Memory B cell (primary cell): ENCODE data around the gene MRPL43.

Experiments
- ATAC-seq: fragments of 150-1000 bp; cut with Tn5 transposase; 2 replicates; pipeline ENCODE4 v1.10.0; 2021; ENCODE audit warnings: low read depth, mild to moderate bottlenecking, moderate library complexity
- DNase-seq, 2 donors: peaks; one replicate each; pipeline ENCODE4 v3.0.0; 2022; ENCODE audit warnings: low spot score in 2 of 2
- H3K27ac Mint-ChIP-seq: one replicate; pipeline ENCODE4 v1.8.0; 2022; ENCODE audit warnings: mild to moderate bottlenecking, moderate library complexity, mixed read lengths
- H3K27me3 Mint-ChIP-seq: one replicate; pipeline ENCODE4 v1.8.0; 2022; ENCODE audit warnings: mixed read lengths
- H3K36me3 Mint-ChIP-seq: one replicate; pipeline ENCODE4 v1.8.0; 2022; ENCODE audit warnings: mild to moderate bottlenecking, mixed read lengths
- H3K4me1 Mint-ChIP-seq: one replicate; pipeline ENCODE4 v1.8.0; 2022; ENCODE audit warnings: mixed read lengths
- H3K4me3 Mint-ChIP-seq: one replicate; pipeline ENCODE4 v1.8.0; 2022; ENCODE audit warnings: mild to moderate bottlenecking, moderate library complexity, mixed read lengths
- H3K9me3 Mint-ChIP-seq: one replicate; pipeline ENCODE4 v1.8.0; 2022; ENCODE audit warnings: mixed read lengths

Gene MRPL43

GRCh38 chr10:100965820-100966219, 21.5 kb downstream of the MRPL43 start:
- Mint-ChIP-seq H3K27me3 (no peaks in the 10 kb centered on the region), H3K4me3 (no peak overlapping the region), H3K36me3 (peaks cover 10% of the 10 kb centered on the region), H3K9me3 (no peaks in the 10 kb centered on the region), H3K27ac (no peak overlapping the region), H3K4me1 (peaks cover 21% of the 10 kb centered on the region)
- DNase-seq: no peak
- no peak for ATAC-seq

- no peak for DNase-seq
- peaks cover 8% of the 10 kb centered on the region for H3K4me1 Mint-ChIP-seq
- ATAC-seq: no peak
- H3K27ac Mint-ChIP-seq: no peak overlapping the region
- no peak overlapping the region for H3K4me3 Mint-ChIP-seq
- peaks cover 22% of the 10 kb centered on the region for H3K36me3 Mint-ChIP-seq
- no peaks in the 10 kb centered on the region for H3K9me3 Mint-ChIP-seq
- no peaks in the 10 kb centered on the region for H3K27me3 Mint-ChIP-seq
These were observed 23.5 kb downstream of the MRPL43 start for GRCh38 chr10:100963826-100964225.

- Mint-ChIP-seq H3K4me1 (peaks cover 2% of the 10 kb centered on the region), H3K4me3 (no peak overlapping the region), H3K27me3 (no peaks in the 10 kb centered on the region), H3K27ac (no peak overlapping the region), H3K9me3 (no peaks in the 10 kb centered on the region), H3K36me3 (peaks cover 26% of the 10 kb centered on the region)
- DNase-seq (no peak), ATAC-seq (no peak)
These were observed 24.8 kb downstream of the MRPL43 start for GRCh38 chr10:100962351-100963080.

DNA sequence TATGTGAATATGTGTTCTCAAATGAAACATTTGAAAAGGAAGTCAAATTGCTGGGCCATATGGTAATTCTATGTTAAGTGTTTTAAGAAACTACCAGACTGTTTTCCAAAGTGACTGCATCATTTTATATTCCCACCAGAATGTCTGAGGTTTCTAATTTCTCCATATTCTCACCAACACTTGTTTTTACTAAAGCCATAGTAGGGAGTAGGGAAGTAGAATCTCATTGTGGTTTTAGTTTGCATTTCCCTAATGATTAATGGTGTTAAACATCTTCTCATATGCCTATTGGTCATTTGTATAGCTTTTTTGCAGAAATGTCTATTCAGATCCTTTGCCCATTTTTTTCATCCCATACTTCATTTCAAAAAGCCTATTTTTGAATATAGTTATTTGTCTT, 27.0 kb downstream of the MRPL43 start:
- Mint-ChIP-seq H3K36me3 (peaks cover 21% of the 10 kb centered on the region), H3K4me1 (no peaks in the 10 kb centered on the region), H3K27me3 (no peaks in the 10 kb centered on the region), H3K27ac (no peak overlapping the region), H3K9me3 (no peaks in the 10 kb centered on the region), H3K4me3 (no peak overlapping the region)
- no peak for ATAC-seq
- no peak for DNase-seq

DNA sequence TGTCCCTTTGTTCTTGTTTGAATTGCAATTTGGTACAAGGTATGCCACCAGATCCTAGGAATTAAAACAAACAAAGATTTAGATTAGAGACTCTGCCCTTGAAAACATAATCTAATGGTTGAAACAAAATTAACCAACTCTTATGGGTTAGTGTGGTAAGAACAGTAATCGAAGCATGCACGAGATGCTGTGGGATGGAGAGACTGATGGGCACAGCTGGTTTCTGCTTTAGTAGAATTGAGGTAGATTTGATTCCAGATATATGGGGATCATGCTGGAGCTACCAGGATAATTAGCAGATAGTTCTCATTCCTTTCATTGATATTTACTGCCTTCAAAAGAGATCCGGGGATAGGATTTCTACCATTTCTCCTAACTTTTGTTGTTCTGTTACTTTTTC, 38.4 kb downstream of the MRPL43 start:
- no peak for ATAC-seq
- Mint-ChIP-seq H3K36me3 (peaks cover 11% of the 10 kb centered on the region), H3K4me1 (no peaks in the 10 kb centered on the region), H3K27ac (no peak overlapping the region), H3K27me3 (no peaks in the 10 kb centered on the region), H3K4me3 (no peak overlapping the region), H3K9me3 (no peaks in the 10 kb centered on the region)
- DNase-seq: no peak

GRCh38 chr10:100945754-100946153, 41.5 kb downstream of the MRPL43 start:
- no peak for DNase-seq
- ATAC-seq: no peak
- H3K4me3 Mint-ChIP-seq: no peak overlapping the region
- H3K36me3 Mint-ChIP-seq: peaks cover 24% of the 10 kb centered on the region
- H3K27ac Mint-ChIP-seq: no peak overlapping the region
- no peaks in the 10 kb centered on the region for H3K27me3 Mint-ChIP-seq
- H3K4me1 Mint-ChIP-seq: no peaks in the 10 kb centered on the region
- H3K9me3 Mint-ChIP-seq: no peaks in the 10 kb centered on the region

GRCh38 chr10:100943508-100943907, 43.8 kb downstream of the MRPL43 start:
- H3K27ac Mint-ChIP-seq: no peak overlapping the region
- H3K4me1 Mint-ChIP-seq: no peaks in the 10 kb centered on the region
- peaks cover 24% of the 10 kb centered on the region for H3K36me3 Mint-ChIP-seq
- no peaks in the 10 kb centered on the region for H3K9me3 Mint-ChIP-seq
- H3K27me3 Mint-ChIP-seq: no peaks in the 10 kb centered on the region
- no peak for ATAC-seq
- no peak for DNase-seq
- no peak overlapping the region for H3K4me3 Mint-ChIP-seq

DNA sequence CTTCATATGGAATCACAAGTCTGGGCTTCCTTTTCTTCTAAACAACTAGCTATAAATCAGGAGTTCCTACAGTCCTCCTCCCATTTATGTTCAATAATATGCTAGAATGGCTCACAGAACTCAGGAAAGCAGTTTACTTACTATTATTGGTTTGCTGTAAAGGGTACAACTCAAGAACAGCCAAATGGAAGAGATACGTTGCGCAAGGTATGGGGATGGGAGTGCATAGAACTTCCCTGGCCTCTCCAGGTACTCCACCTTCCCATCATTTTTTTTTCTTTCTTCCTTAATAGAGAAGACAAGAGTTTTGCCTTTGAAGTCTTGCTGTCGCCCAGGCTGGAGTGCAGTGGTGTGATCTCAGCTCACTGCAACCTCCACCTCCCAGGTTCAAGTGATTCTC, 45.1 kb downstream of the MRPL43 start:
- H3K27ac Mint-ChIP-seq: no peak overlapping the region
- no peak overlapping the region for H3K4me3 Mint-ChIP-seq
- DNase-seq (no peak), ATAC-seq (no peak)
- H3K27me3 Mint-ChIP-seq: no peaks in the 10 kb centered on the region
- no peaks in the 10 kb centered on the region for H3K9me3 Mint-ChIP-seq
- H3K4me1 Mint-ChIP-seq: no peaks in the 10 kb centered on the region
- H3K36me3 Mint-ChIP-seq: peaks cover 24% of the 10 kb centered on the region

GRCh38 chr10:100939763-100940344, 47.4 kb downstream of the MRPL43 start:
- H3K4me3 Mint-ChIP-seq: no peak overlapping the region
- no peak for ATAC-seq
- H3K9me3 Mint-ChIP-seq: no peaks in the 10 kb centered on the region
- no peaks in the 10 kb centered on the region for H3K4me1 Mint-ChIP-seq
- DNase-seq: no peak
- H3K27ac Mint-ChIP-seq: no peak overlapping the region
- peaks cover 21% of the 10 kb centered on the region for H3K36me3 Mint-ChIP-seq
- no peaks in the 10 kb centered on the region for H3K27me3 Mint-ChIP-seq
